Measurements from ENCODE around the gene RGPD6. TPM values are rescaled to one million over a fixed set of nuclear protein-coding genes. Genes with fewer than 3 reads are reported as not detected.
"Not testable (repeated sequence)": the region's sequence is repeated elsewhere in the genome, so short reads cannot be mapped to it uniquely, and the experiment has no call there.

RGPD6 gene
- total RNA-seq, 1 donor from 2014 or later: 20.9 TPM

DNA sequence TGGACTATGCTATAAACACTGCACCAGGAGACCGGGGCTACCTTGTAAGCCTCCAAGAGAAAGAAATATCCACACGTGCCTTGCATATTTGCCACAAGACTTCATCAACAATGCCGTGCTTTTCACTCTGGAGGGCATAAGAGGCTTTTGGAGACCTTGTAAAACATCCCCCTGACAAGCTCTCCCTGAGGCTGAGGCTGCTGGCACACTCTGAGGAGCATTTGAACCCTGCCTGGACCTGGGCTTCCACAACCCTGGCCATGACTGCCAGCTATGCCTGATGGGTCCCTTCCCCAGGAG, 104.0 kb downstream of the RGPD6 start:
- H3K9me3 Mint-ChIP-seq; DNase-seq (ENCODE audit: low spot score); H3K4me1 Mint-ChIP-seq (ENCODE audit: low read depth); H3K27ac Mint-ChIP-seq; H3K36me3 Mint-ChIP-seq (ENCODE audit: low read depth); intact Hi-C loops (cut with micrococcal nuclease); H3K4me3 Mint-ChIP-seq (ENCODE audit: low read depth); H3K27me3 Mint-ChIP-seq (ENCODE audit: low read depth): not testable (repeated sequence)

GRCh38 chr2:110472171-110473058, 104.6 kb downstream of the RGPD6 start, which contains the start of gene LIMS4:
Gene LIMS4, minus strand, starts transcription at chr2:110472816. Its CDS starts 38 bp downstream, at chr2:110472778.
- H3K27ac Mint-ChIP-seq; H3K4me1 Mint-ChIP-seq (ENCODE audit: low read depth); H3K4me3 Mint-ChIP-seq (ENCODE audit: low read depth); H3K36me3 Mint-ChIP-seq (ENCODE audit: low read depth); intact Hi-C loops (cut with micrococcal nuclease); H3K9me3 Mint-ChIP-seq; H3K27me3 Mint-ChIP-seq (ENCODE audit: low read depth); DNase-seq (ENCODE audit: low spot score): not testable (repeated sequence)

GRCh38 chr2:110468921-110469320, 108.1 kb downstream of the RGPD6 start:
- intact Hi-C loops (cut with micrococcal nuclease); DNase-seq (ENCODE audit: low spot score); H3K9me3 Mint-ChIP-seq; H3K36me3 Mint-ChIP-seq (ENCODE audit: low read depth); H3K27ac Mint-ChIP-seq; H3K4me1 Mint-ChIP-seq (ENCODE audit: low read depth); H3K27me3 Mint-ChIP-seq (ENCODE audit: low read depth); H3K4me3 Mint-ChIP-seq (ENCODE audit: low read depth): not testable (repeated sequence)

DNA sequence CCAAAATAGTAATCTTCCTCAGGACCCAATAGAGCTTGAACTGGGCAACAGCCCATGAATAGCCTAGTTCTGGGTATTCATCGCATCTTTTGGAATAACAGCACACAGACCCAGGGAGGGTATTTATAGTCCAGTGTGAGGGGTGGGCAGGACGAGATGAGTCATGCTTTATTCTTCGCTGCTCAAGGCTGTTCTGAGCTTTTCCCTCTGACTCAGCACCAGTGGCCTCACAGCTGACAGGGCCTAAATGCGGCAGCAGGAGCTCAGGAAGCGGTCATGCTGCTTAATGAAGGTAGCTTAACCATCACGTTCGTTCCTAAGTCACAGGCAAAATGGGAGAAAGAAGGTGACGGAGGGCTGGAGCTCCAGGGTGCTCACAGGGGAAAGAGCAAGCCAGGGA, 111.7 kb downstream of the RGPD6 start:
- intact Hi-C loops (cut with micrococcal nuclease); H3K27me3 Mint-ChIP-seq (ENCODE audit: low read depth); H3K4me1 Mint-ChIP-seq (ENCODE audit: low read depth); H3K27ac Mint-ChIP-seq; H3K4me3 Mint-ChIP-seq (ENCODE audit: low read depth); H3K36me3 Mint-ChIP-seq (ENCODE audit: low read depth); DNase-seq (ENCODE audit: low spot score); H3K9me3 Mint-ChIP-seq: not testable (repeated sequence)

Other genes starting within 250 kb of the RGPD6 start
- 0.21 TPM in 1 of 2 replicates, not detected in the other for gene LIMS4, start 104.4 kb downstream of the RGPD6 start, total RNA-seq
- 68.4 and 74.4 TPM in 2 replicates for gene BUB1, start 100.8 kb upstream of the RGPD6 start, total RNA-seq
- gene ACOXL, start 155.4 kb upstream of the RGPD6 start, total RNA-seq: 1.4 and 1.6 TPM in 2 replicates

Data from activated T-helper 2 cell treated with anti-CD3 and anti-CD28 coated beads, Interferon-gamma antibody, Interleukin-2, Interleukin-4, amounts not matched to agents 10 μg/mL and 5 μg/mL and 100 μg/mL, durations not matched to agents 14 hours and 24 hours and 36 hours (primary cell).